HG03139 (cell line): ENCODE results near the gene TRNAU1AP.
A peak's percentile ranks its signal among the peaks of the same experiment; 100 is the strongest.
"Not testable (repeated sequence)": the region's sequence is repeated elsewhere in the genome, so short reads cannot be mapped to it uniquely, and the experiment has no call there.

Experiments
- ATAC-seq: cut with Tn5 transposase; IDR thresholded peaks from one replicate; pipeline ENCODE4 v1.9.1; 2021; ENCODE audit not compliant: unreplicated experiment

The TRNAU1AP gene

GRCh38 chr1:28577052-28577678, 24.3 kb downstream of the TRNAU1AP start:
- ATAC-seq: no peak

- ATAC-seq: no peak
These were observed 25.1 kb downstream of the TRNAU1AP start for GRCh38 chr1:28577738-28578536.

- ATAC-seq: no peak
These were observed 25.9 kb downstream of the TRNAU1AP start for GRCh38 chr1:28578696-28579218.

GRCh38 chr1:28579401-28579800, 26.5 kb downstream of the TRNAU1AP start:
- ATAC-seq: no peak

GRCh38 chr1:28580722-28581530, 28.0 kb downstream of the TRNAU1AP start:
- peak; percentile 5 for ATAC-seq

- peak; percentile 80 for ATAC-seq
These were observed 28.8 kb downstream of the TRNAU1AP start for GRCh38 chr1:28581531-28582247.

GRCh38 chr1:28582248-28582615, 29.3 kb downstream of the TRNAU1AP start:
- no peak for ATAC-seq

- ATAC-seq: not testable (repeated sequence)
These were observed 33.9 kb downstream of the TRNAU1AP start for GRCh38 chr1:28586585-28587391.

- ATAC-seq: no peak
These were observed 38.9 kb downstream of the TRNAU1AP start, which contains the start of gene RAB42 for GRCh38 chr1:28591708-28592320. Gene RAB42 (plus strand): TSS chr1:28592265. CDS start chr1:28592512, 247 bp downstream.

- no peak for ATAC-seq
These were observed 39.6 kb downstream of the TRNAU1AP start for GRCh38 chr1:28592321-28593071.

- not testable (repeated sequence) for ATAC-seq
These were observed 41.1 kb downstream of the TRNAU1AP start for GRCh38 chr1:28593988-28594356.

GRCh38 chr1:28594686-28595411, 42.0 kb downstream of the TRNAU1AP start:
- not testable (repeated sequence) for ATAC-seq

- ATAC-seq: no peak
These were observed 42.7 kb downstream of the TRNAU1AP start for GRCh38 chr1:28595412-28596191.

- ATAC-seq: not testable (repeated sequence)
These were observed 43.4 kb downstream of the TRNAU1AP start for GRCh38 chr1:28596276-28596675.

- ATAC-seq: no peak
These were observed 48.8 kb downstream of the TRNAU1AP start for GRCh38 chr1:28601696-28602095.

- ATAC-seq: no peak
These were observed 49.9 kb downstream of the TRNAU1AP start for GRCh38 chr1:28602536-28603439.
